GM18907 (cell line): Measurements from ENCODE around the gene NXPH2.

Experiments used
- ATAC-seq: cut with Tn5 transposase; IDR thresholded peaks from one replicate; pipeline ENCODE4 v1.9.1; 2021; ENCODE audit warnings: mild to moderate bottlenecking, moderate library complexity; ENCODE audit not compliant: unreplicated experiment

NXPH2 gene

GRCh38 chr2:138712212-138712979 lies 67.8 kb downstream of the NXPH2 start:
- ATAC-seq = peak; percentile 98

- peak; percentile 73 for ATAC-seq
Measured at GRCh38 chr2:138711812-138712211, 68.4 kb downstream of the NXPH2 start.

GRCh38 chr2:138708682-138709241 lies 71.4 kb downstream of the NXPH2 start:
- no peak for ATAC-seq

- no peak for ATAC-seq
Measured at GRCh38 chr2:138707392-138708074, 72.7 kb downstream of the NXPH2 start.

- no peak for ATAC-seq
Measured at GRCh38 chr2:138703242-138703641, 76.9 kb downstream of the NXPH2 start.

- ATAC-seq = no peak
Measured at GRCh38 chr2:138700716-138701115, 79.5 kb downstream of the NXPH2 start.

GRCh38 chr2:138699421-138699820 lies 80.8 kb downstream of the NXPH2 start:
- ATAC-seq = no peak

GRCh38 chr2:138698428-138698827 lies 81.8 kb downstream of the NXPH2 start:
- no peak for ATAC-seq

GRCh38 chr2:138691667-138692066 lies 88.5 kb downstream of the NXPH2 start:
- no peak for ATAC-seq

GRCh38 chr2:138689705-138690104 lies 90.5 kb downstream of the NXPH2 start:
- ATAC-seq = peak; percentile 89

GRCh38 chr2:138682163-138682562 lies 98.0 kb downstream of the NXPH2 start:
- ATAC-seq = no peak

- no peak for ATAC-seq
Measured at GRCh38 chr2:138677221-138677620, 103.0 kb downstream of the NXPH2 start.

- ATAC-seq = no peak
Measured at GRCh38 chr2:138676619-138677021, 103.6 kb downstream of the NXPH2 start.

- ATAC-seq = no peak
Measured at GRCh38 chr2:138671566-138671965, 108.6 kb downstream of the NXPH2 start.

- ATAC-seq = no peak
Measured at GRCh38 chr2:138670734-138671133, 109.5 kb downstream of the NXPH2 start.

- no peak for ATAC-seq
Measured at GRCh38 chr2:138665937-138666336, 114.3 kb downstream of the NXPH2 start.

- ATAC-seq = no peak
Measured at GRCh38 chr2:138658187-138658894, 121.8 kb downstream of the NXPH2 start.

- no peak for ATAC-seq
Measured at GRCh38 chr2:138654146-138654545, 126.0 kb downstream of the NXPH2 start.

- ATAC-seq = no peak
Measured at GRCh38 chr2:138652378-138652777, 127.8 kb downstream of the NXPH2 start.

GRCh38 chr2:138649571-138649970 lies 130.6 kb downstream of the NXPH2 start:
- no peak for ATAC-seq

- ATAC-seq = no peak
Measured at GRCh38 chr2:138648606-138649005, 131.6 kb downstream of the NXPH2 start.
